Measurements from ENCODE around the gene C2orf49. TPM values are rescaled to one million over a fixed set of nuclear protein-coding genes. Genes with fewer than 3 reads are reported as not detected.
A peak's percentile ranks its signal among the peaks of the same experiment; 100 is the strongest.

C2orf49 gene
- total and polyA plus RNA-seq, 10 of the 15 experiments (the other 5 are each of a cell fraction or from before 2014, with no cell fraction given): 7.2 to 24.2 (median 15.5) TPM

DNA sequence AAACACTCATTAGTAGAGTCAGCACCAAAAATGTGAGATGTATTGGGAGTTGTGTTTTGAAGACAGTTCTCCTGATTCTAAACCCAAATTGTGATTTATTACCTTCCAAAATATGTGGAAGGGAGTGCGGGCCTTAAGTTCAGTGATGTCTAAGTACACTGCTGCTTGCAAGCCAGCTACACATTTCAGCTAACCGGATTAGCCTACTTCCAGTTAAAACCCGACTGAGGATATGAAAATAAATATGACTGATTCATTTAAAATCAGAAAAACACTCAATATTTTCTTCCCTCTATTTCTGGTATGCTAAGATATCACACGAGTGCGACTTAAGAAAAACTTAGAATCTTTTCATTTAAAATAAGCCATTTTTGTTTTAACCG is 60.6 kb downstream of the C2orf49 start (continued):
- TF ChIP-seq IKZF1 (conservative IDR thresholded peaks at IDR 0.05) (no peak), BHLHE40 (IDR thresholded peaks at IDR 0.05; ENCODE audit: borderline replicate concordance in 1 of 2, low read depth in 2 of 2, low read length in 1 of 2) (no peak), CHD1 (IDR thresholded peaks at IDR 0.05; ENCODE audit: low read depth, low read length) (no peak), CREM (IDR thresholded peaks at IDR 0.05; ENCODE audit: low read depth) (no peak), ZNF384 (IDR thresholded peaks at IDR 0.05; ENCODE audit: borderline replicate concordance, low read depth, low read length) (no peak)

DNA sequence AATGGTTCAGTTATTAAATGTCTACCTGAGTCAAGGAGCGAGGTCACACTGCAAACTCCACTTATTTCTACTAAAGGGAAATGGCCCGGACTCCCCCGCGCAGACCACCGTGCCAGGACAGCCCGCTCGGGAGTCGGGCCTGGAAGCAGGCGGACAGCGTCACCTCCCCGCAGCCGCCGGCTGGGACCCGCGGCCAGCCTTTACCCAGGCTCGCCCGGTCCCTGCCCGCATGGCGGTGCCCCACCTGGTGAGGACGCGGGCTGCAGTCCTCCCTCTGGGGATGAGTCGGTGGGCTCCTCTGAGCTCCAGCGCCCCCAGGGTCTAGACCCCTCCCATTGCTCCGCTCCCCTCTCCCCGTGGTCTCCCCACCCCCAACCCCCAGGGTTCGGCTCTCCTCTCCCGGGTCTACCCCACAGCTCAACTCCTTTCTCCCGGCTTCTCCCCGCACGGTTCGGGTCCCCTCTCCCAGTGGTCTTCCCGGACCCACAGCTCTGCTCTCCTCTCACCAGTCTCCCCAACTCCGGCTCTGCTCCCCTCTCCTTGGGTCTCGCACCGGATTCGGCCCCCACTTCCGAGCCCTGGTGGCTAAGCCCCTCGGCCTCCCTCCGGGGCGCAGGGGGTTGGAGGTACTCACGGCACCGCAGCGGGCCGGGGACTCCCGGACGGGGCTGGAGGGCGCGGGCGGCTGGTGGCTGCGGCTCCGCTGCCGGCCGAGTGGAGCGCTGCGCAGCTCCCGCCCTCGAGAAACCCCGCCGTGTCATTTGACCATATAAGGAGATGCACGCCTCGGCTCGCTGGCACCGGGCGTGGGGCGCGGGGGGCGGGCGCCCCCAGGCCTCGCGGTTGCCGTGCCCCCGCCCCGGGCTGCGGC is 61.2 kb downstream of the C2orf49 start, which contains the start of gene FHL2:
TSS of gene FHL2 (minus strand) at position 716 of the 871 bp plus-strand sequence. CDS start 12,535 bp downstream, outside the sequence.
- H2AFZ ChIP-seq (ENCODE audit: control insufficient read depth, low read depth, low read length): peak within 1 kb of the TSS; percentile 37
- 20% methylated on average over 36 of the region's 74 CpGs for WGBS (ENCODE audit: insufficient coverage, insufficient replicate concordance, low lambda C conversion rate, missing lambda C conversion rate)
- intact Hi-C loops (cut with micrococcal nuclease; ENCODE audit: unreplicated experiment) (no loop called here), in situ Hi-C loops (cut with MboI) (no loop called here)
- no TSS peak for BruUV-seq (replicated peaks)
- H3K27me3 ChIP-seq (replicated peaks in 1 of 2; ENCODE audit: control insufficient read depth in 2 of 2, insufficient read depth in 2 of 2, low read length in 1 of 2): peaks cover 2 to 14% of the 10 kb centered on the region in 2 experiments
- H4K20me1 ChIP-seq (ENCODE audit: control insufficient read depth, insufficient read depth): no peaks in the 10 kb centered on the region
- H3K9me3 ChIP-seq (replicated peaks; ENCODE audit: control insufficient read depth, insufficient read depth, low read length): no peaks in the 10 kb centered on the region; the same call in 2 of the 3 replicates
- peak within 1 kb of the TSS; percentile 41; the same call in 1 of the 2 replicates for H3K4me3 ChIP-seq
- ATAC-seq (peak; percentile 100), DNase-seq (ENCODE audit: low read depth, low spot score) (no peak), FAIRE-seq (no peak)
- H3K27ac ChIP-seq (ENCODE audit: control insufficient read depth, insufficient read depth): no peak within 1 kb of the TSS
- peak within 1 kb of the TSS; percentile 50 for H3K4me2 ChIP-seq (ENCODE audit: control insufficient read depth, insufficient read depth)
- no peaks in the 10 kb centered on the region for H3K36me3 ChIP-seq (ENCODE audit: control insufficient read depth in 2 of 2, insufficient read depth in 2 of 2, low read length in 1 of 2)
- ChIA-PET CTCF (interaction anchor here (0.7 to 1.2 kb wide), 2 partner anchors 12 to 16 kb away, joined by 3 to 4 read pairs; no protein-coding TSS in a partner anchor), POLR2A (no interaction called here), SMC1A (ENCODE audit: uncharacterized antibody, unreplicated experiment) (no interaction called here), RAD21 (ENCODE audit: unreplicated experiment) (no interaction called here)
- H3K79me2 ChIP-seq (ENCODE audit: control insufficient read depth, insufficient read depth, low read length): no peaks in the 10 kb centered on the region
- H3K9ac ChIP-seq (ENCODE audit: control insufficient read depth, insufficient read depth, low read length): no peak within 1 kb of the TSS; the same call in 1 of the 2 replicates
- no peaks in the 10 kb centered on the region for H3K4me1 ChIP-seq (ENCODE audit: control insufficient read depth, insufficient read depth, low read length)
- TF ChIP-seq, protein P1, sequence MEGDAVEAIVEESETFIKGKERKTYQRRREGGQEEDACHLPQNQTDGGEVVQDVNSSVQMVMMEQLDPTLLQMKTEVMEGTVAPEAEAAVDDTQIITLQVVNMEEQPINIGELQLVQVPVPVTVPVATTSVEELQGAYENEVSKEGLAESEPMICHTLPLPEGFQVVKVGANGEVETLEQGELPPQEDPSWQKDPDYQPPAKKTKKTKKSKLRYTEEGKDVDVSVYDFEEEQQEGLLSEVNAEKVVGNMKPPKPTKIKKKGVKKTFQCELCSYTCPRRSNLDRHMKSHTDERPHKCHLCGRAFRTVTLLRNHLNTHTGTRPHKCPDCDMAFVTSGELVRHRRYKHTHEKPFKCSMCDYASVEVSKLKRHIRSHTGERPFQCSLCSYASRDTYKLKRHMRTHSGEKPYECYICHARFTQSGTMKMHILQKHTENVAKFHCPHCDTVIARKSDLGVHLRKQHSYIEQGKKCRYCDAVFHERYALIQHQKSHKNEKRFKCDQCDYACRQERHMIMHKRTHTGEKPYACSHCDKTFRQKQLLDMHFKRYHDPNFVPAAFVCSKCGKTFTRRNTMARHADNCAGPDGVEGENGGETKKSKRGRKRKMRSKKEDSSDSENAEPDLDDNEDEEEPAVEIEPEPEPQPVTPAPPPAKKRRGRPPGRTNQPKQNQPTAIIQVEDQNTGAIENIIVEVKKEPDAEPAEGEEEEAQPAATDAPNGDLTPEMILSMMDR (IDR thresholded peaks at IDR 0.05 in 2 of 3, conservative IDR thresholded peaks at IDR 0.05 in 1 of 3; ENCODE audit: control insufficient read depth in 2 of 3, extremely low read depth in 1 of 3, insufficient read depth in 1 of 3, low read depth in 3 of 3, low read length in 3 of 3): peak; percentile 22 to 40 (median 38); a peak in 3 of 6 replicates
- no peak for TF ChIP-seq TCF7 (IDR thresholded peaks at IDR 0.05; ENCODE audit: borderline replicate concordance)
- TF ChIP-seq, protein P2, sequence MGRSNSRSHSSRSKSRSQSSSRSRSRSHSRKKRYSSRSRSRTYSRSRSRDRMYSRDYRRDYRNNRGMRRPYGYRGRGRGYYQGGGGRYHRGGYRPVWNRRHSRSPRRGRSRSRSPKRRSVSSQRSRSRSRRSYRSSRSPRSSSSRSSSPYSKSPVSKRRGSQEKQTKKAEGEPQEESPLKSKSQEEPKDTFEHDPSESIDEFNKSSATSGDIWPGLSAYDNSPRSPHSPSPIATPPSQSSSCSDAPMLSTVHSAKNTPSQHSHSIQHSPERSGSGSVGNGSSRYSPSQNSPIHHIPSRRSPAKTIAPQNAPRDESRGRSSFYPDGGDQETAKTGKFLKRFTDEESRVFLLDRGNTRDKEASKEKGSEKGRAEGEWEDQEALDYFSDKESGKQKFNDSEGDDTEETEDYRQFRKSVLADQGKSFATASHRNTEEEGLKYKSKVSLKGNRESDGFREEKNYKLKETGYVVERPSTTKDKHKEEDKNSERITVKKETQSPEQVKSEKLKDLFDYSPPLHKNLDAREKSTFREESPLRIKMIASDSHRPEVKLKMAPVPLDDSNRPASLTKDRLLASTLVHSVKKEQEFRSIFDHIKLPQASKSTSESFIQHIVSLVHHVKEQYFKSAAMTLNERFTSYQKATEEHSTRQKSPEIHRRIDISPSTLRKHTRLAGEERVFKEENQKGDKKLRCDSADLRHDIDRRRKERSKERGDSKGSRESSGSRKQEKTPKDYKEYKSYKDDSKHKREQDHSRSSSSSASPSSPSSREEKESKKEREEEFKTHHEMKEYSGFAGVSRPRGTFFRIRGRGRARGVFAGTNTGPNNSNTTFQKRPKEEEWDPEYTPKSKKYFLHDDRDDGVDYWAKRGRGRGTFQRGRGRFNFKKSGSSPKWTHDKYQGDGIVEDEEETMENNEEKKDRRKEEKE (IDR thresholded peaks at IDR 0.05): no peak
- TF ChIP-seq BRCA1 (IDR thresholded peaks at IDR 0.05; ENCODE audit: low read depth, low read length): no peak
- no peak for TF ChIP-seq RB1 (IDR thresholded peaks at IDR 0.05; ENCODE audit: borderline replicate concordance)
- peak; percentile 8; the same call in 1 of the 2 replicates for TF ChIP-seq CREB1 (IDR thresholded peaks at IDR 0.05; ENCODE audit: low read depth)
- TF ChIP-seq IKZF1 (conservative IDR thresholded peaks at IDR 0.05): no peak; the same call in 1 of the 2 replicates
- TF ChIP-seq, protein P3, sequence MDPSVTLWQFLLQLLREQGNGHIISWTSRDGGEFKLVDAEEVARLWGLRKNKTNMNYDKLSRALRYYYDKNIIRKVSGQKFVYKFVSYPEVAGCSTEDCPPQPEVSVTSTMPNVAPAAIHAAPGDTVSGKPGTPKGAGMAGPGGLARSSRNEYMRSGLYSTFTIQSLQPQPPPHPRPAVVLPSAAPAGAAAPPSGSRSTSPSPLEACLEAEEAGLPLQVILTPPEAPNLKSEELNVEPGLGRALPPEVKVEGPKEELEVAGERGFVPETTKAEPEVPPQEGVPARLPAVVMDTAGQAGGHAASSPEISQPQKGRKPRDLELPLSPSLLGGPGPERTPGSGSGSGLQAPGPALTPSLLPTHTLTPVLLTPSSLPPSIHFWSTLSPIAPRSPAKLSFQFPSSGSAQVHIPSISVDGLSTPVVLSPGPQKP (IDR thresholded peaks at IDR 0.05; ENCODE audit: low read depth, low read length): peak; percentile 82
- TF ChIP-seq SRF (IDR thresholded peaks at IDR 0.05; ENCODE audit: low read depth in 2 of 2, low read length in 2 of 2): peak; percentile 92 to 95
- peak in 1 of 2 experiments; percentile 24; a peak in 1 of 4 replicates for TF ChIP-seq BHLHE40 (IDR thresholded peaks at IDR 0.05; ENCODE audit: borderline replicate concordance in 1 of 2, low read depth in 2 of 2, low read length in 1 of 2)
- no peak for TF ChIP-seq YY1 (IDR thresholded peaks at IDR 0.05; ENCODE audit: low read depth, low read length)
- TF ChIP-seq KLF5 (IDR thresholded peaks at IDR 0.05; ENCODE audit: partially characterized antibody): no peak

All from GM12878 (cell line).